Bone marrow (tissue), 2 donors: ENCODE data around the gene PLAA.
"Not testable (repeated sequence)": the region's sequence is repeated elsewhere in the genome, so short reads cannot be mapped to it uniquely, and the experiment has no call there.

Experiments used
- DNase-seq, 2 donors: peaks; one replicate each; lab custom pipeline; 2025; lab: John Stamatoyannopoulos, UW

PLAA gene

GRCh38 chr9:26928902-26929495 lies 18.0 kb downstream of the PLAA start:
- DNase-seq: no peak

- no peak for DNase-seq
Observed at GRCh38 chr9:26925609-26926008, 21.4 kb downstream of the PLAA start.

- no peak for DNase-seq
Observed at GRCh38 chr9:26919698-26920097, 27.3 kb downstream of the PLAA start.

- no peak for DNase-seq
Observed at GRCh38 chr9:26913138-26913668, 33.8 kb downstream of the PLAA start.

- no peak for DNase-seq
Observed at GRCh38 chr9:26904671-26905070, 42.4 kb downstream of the PLAA start.

- DNase-seq: no peak
Observed at GRCh38 chr9:26904070-26904469, 43.0 kb downstream of the PLAA start.

- DNase-seq: no peak
Observed at GRCh38 chr9:26893030-26893676, 53.9 kb downstream of the PLAA start.

GRCh38 chr9:26892251-26893029 lies 54.6 kb downstream of the PLAA start, which contains the start of gene CAAP1:
CAAP1 (minus strand) TSS chr9:26892802; CDS start chr9:26892715, 87 bp downstream.
- DNase-seq: peak; percentile 88

- DNase-seq: no peak
Observed at GRCh38 chr9:26891726-26892125, 55.3 kb downstream of the PLAA start.

GRCh38 chr9:26888271-26888670 lies 58.8 kb downstream of the PLAA start:
- DNase-seq: no peak

- DNase-seq: no peak
Observed at GRCh38 chr9:26882154-26882553, 64.9 kb downstream of the PLAA start.

GRCh38 chr9:26880262-26880661 lies 66.8 kb downstream of the PLAA start:
- no peak for DNase-seq

- not testable (repeated sequence) for DNase-seq
Observed at GRCh38 chr9:26875155-26875554, 71.9 kb downstream of the PLAA start.

GRCh38 chr9:26870292-26870691 lies 76.8 kb downstream of the PLAA start:
- DNase-seq: no peak

- DNase-seq: no peak
Observed at GRCh38 chr9:26863074-26863473, 84.0 kb downstream of the PLAA start.

GRCh38 chr9:26856413-26857032 lies 90.5 kb downstream of the PLAA start:
- DNase-seq: peak in 1 of 2 donors; percentile 38
